HG02759 (cell line): ENCODE results near the gene TRDMT1.

ENCODE experiments used
- ATAC-seq: cut with Tn5 transposase; IDR thresholded peaks from one replicate; pipeline ENCODE4 v1.9.1; 2021; ENCODE audit warnings: mild to moderate bottlenecking, moderate library complexity; ENCODE audit not compliant: unreplicated experiment

TRDMT1 gene

GRCh38 chr10:17232276-17232960 is 30.9 kb upstream of the TRDMT1 start:
- ATAC-seq: no peak

GRCh38 chr10:17231788-17232187 is 30.3 kb upstream of the TRDMT1 start:
- no peak for ATAC-seq

- ATAC-seq: peak; percentile 56
Observed at GRCh38 chr10:17229967-17230682, 28.7 kb upstream of the TRDMT1 start.

GRCh38 chr10:17229717-17229966 is 28.2 kb upstream of the TRDMT1 start:
- no peak for ATAC-seq

- peak; percentile 20 for ATAC-seq
Observed at GRCh38 chr10:17229016-17229716, 27.7 kb upstream of the TRDMT1 start.

- ATAC-seq: peak; percentile 41
Observed at GRCh38 chr10:17228091-17229015, 26.9 kb upstream of the TRDMT1 start, which contains the start of gene VIM. Gene VIM, plus strand, starts transcription at chr10:17228241. Its CDS starts 1,182 bp downstream, at chr10:17229423.

GRCh38 chr10:17227367-17228090 is 26.1 kb upstream of the TRDMT1 start:
- peak; percentile 22 for ATAC-seq

- no peak for ATAC-seq
Observed at GRCh38 chr10:17226891-17227303, 25.4 kb upstream of the TRDMT1 start.

- ATAC-seq: no peak
Observed at GRCh38 chr10:17225808-17226207, 24.3 kb upstream of the TRDMT1 start.

GRCh38 chr10:17222329-17222728 is 20.9 kb upstream of the TRDMT1 start:
- no peak for ATAC-seq

- no peak for ATAC-seq
Observed at GRCh38 chr10:17220652-17221100, 19.2 kb upstream of the TRDMT1 start.

GRCh38 chr10:17219024-17219423 is 17.6 kb upstream of the TRDMT1 start:
- no peak for ATAC-seq

- no peak for ATAC-seq
Observed at GRCh38 chr10:17217631-17218232, 16.3 kb upstream of the TRDMT1 start.

GRCh38 chr10:17216901-17217395 is 15.5 kb upstream of the TRDMT1 start:
- ATAC-seq: no peak

GRCh38 chr10:17216217-17216900 is 14.9 kb upstream of the TRDMT1 start:
- ATAC-seq: peak; percentile 99

GRCh38 chr10:17215782-17216122 is 14.3 kb upstream of the TRDMT1 start:
- ATAC-seq: no peak

- no peak for ATAC-seq
Observed at GRCh38 chr10:17214971-17215781, 13.7 kb upstream of the TRDMT1 start.

GRCh38 chr10:17214526-17214925 is 13.1 kb upstream of the TRDMT1 start:
- no peak for ATAC-seq
